WTC11 (cell line): ENCODE measurements around the gene MAPKAPK3.

ENCODE experiments used
- CREM ChIP-seq: sonication (generic); formaldehyde crosslinking; IDR thresholded peaks from 2 replicates; pipeline ENCODE4 v1.8.1; 2022; ENCODE audit warnings: mild to moderate bottlenecking, missing genetic modification reagents, moderate library complexity
- JAZF1 ChIP-seq: fragments of 250-450 bp; sonication (Bioruptor Pico); IDR thresholded peaks from 2 replicates; pipeline ENCODE4 v1.9.0; 2021; ENCODE audit warnings: moderate library complexity, mild to moderate bottlenecking, inconsistent platforms
- JUN ChIP-seq: sonication (generic); formaldehyde crosslinking; IDR thresholded peaks from 2 replicates; pipeline ENCODE4 v1.8.0; 2023; ENCODE audit warnings: mild to moderate bottlenecking, missing genetic modification reagents
- SP1 ChIP-seq: sonication (generic); formaldehyde crosslinking; conservative IDR thresholded peaks from 2 replicates; pipeline ENCODE4 v1.8.1; 2022; ENCODE audit warnings: missing genetic modification reagents
- TF ChIP-seq, protein P1 (sequence below): sonication (generic); formaldehyde crosslinking; conservative IDR thresholded peaks from 2 replicates; pipeline ENCODE4 v1.8.1; 2022; ENCODE audit warnings: mild to moderate bottlenecking, missing genetic modification reagents
- TF ChIP-seq, protein P2 (sequence below): fragments of 200-600 bp; IDR thresholded peaks from 2 replicates; pipeline ENCODE4 v1.8.0; 2022; ENCODE audit warnings: antibody characterized with exemption
- TF ChIP-seq, protein P3 (sequence below): fragments of 250-450 bp; sonication (Bioruptor Pico); IDR thresholded peaks from 2 replicates; pipeline ENCODE4 v1.9.0; 2021; ENCODE audit warnings: mild to moderate bottlenecking, borderline replicate concordance

DNA sequence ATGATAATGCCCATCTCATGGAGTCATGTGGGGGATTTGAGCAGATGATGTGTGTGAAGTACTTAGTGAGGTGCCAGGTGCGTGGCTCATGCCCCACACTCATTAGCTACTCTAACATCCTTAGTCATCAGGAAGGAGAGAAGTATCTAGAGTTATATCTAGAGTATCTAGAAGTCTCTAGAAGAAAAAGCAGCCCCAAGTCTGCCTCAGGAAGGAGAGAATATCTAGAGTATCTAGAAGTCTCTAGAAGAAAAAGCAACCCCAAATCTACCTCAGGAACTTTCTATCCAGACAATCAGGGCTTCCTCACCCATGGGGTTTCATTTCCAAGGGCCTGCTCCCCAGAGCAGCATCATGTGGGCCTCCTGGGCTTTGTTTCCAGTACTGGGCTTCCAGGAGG is 33.1 kb downstream of the MAPKAPK3 start:
- TF ChIP-seq, protein P1, sequence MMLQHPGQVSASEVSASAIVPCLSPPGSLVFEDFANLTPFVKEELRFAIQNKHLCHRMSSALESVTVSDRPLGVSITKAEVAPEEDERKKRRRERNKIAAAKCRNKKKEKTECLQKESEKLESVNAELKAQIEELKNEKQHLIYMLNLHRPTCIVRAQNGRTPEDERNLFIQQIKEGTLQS (CRISPR knock-in tag), result no peak
- TF ChIP-seq JUN, result no peak
- TF ChIP-seq JAZF1 (CRISPR knock-in tag), result no peak
- no peak for TF ChIP-seq SP1 (CRISPR knock-in tag)
- TF ChIP-seq, protein P2, sequence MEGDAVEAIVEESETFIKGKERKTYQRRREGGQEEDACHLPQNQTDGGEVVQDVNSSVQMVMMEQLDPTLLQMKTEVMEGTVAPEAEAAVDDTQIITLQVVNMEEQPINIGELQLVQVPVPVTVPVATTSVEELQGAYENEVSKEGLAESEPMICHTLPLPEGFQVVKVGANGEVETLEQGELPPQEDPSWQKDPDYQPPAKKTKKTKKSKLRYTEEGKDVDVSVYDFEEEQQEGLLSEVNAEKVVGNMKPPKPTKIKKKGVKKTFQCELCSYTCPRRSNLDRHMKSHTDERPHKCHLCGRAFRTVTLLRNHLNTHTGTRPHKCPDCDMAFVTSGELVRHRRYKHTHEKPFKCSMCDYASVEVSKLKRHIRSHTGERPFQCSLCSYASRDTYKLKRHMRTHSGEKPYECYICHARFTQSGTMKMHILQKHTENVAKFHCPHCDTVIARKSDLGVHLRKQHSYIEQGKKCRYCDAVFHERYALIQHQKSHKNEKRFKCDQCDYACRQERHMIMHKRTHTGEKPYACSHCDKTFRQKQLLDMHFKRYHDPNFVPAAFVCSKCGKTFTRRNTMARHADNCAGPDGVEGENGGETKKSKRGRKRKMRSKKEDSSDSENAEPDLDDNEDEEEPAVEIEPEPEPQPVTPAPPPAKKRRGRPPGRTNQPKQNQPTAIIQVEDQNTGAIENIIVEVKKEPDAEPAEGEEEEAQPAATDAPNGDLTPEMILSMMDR, result no peak
- TF ChIP-seq, protein P3, sequence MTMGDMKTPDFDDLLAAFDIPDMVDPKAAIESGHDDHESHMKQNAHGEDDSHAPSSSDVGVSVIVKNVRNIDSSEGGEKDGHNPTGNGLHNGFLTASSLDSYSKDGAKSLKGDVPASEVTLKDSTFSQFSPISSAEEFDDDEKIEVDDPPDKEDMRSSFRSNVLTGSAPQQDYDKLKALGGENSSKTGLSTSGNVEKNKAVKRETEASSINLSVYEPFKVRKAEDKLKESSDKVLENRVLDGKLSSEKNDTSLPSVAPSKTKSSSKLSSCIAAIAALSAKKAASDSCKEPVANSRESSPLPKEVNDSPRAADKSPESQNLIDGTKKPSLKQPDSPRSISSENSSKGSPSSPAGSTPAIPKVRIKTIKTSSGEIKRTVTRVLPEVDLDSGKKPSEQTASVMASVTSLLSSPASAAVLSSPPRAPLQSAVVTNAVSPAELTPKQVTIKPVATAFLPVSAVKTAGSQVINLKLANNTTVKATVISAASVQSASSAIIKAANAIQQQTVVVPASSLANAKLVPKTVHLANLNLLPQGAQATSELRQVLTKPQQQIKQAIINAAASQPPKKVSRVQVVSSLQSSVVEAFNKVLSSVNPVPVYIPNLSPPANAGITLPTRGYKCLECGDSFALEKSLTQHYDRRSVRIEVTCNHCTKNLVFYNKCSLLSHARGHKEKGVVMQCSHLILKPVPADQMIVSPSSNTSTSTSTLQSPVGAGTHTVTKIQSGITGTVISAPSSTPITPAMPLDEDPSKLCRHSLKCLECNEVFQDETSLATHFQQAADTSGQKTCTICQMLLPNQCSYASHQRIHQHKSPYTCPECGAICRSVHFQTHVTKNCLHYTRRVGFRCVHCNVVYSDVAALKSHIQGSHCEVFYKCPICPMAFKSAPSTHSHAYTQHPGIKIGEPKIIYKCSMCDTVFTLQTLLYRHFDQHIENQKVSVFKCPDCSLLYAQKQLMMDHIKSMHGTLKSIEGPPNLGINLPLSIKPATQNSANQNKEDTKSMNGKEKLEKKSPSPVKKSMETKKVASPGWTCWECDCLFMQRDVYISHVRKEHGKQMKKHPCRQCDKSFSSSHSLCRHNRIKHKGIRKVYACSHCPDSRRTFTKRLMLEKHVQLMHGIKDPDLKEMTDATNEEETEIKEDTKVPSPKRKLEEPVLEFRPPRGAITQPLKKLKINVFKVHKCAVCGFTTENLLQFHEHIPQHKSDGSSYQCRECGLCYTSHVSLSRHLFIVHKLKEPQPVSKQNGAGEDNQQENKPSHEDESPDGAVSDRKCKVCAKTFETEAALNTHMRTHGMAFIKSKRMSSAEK (CRISPR knock-in tag), result no peak
- no peak for TF ChIP-seq CREM (CRISPR knock-in tag)
